HG02610 (cell line): ENCODE measurements around the gene ZFAND3.

Source experiments
- ATAC-seq: cut with Tn5 transposase; IDR thresholded peaks from one replicate; pipeline ENCODE4 v1.9.1; 2021; ENCODE audit warnings: mild to moderate bottlenecking, moderate library complexity; ENCODE audit not compliant: unreplicated experiment

ZFAND3 gene

DNA sequence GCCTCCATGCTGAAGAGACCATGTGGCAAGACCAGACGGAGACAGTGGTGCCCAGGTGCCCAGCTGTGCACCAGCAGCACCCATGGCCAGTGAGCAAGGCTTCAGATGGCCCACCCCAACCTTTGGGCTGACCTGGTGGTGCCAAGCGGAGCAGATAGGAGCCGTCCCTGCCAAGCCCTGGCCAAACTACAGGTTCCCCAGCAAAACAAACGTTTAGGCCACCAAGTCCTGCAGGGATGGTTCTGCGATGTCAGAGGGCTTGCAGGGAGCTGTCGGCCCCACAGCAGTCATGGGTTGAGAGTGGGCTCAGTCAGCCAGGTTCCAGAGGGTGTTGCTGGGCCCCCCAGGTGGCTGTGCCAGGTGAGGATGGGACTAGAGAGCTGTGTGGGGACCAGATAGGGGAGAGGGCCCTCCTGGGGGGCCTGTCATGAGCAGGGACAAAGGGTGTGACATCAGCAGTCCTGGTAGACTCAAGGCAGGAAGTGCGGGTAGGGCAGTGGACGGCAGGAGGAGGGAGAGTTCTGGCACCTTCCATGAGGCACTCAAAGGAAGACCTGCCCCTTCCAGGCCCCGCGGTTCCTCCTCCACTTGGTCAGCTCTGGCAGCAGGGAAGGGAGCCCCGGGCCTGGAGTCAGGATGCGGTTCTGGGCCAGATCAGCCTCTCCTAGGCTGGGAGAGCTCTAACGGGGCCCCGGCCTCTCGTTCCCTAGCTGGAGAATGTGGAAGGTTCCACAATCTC, 342.4 kb downstream of the ZFAND3 start:
- ATAC-seq, result no peak

DNA sequence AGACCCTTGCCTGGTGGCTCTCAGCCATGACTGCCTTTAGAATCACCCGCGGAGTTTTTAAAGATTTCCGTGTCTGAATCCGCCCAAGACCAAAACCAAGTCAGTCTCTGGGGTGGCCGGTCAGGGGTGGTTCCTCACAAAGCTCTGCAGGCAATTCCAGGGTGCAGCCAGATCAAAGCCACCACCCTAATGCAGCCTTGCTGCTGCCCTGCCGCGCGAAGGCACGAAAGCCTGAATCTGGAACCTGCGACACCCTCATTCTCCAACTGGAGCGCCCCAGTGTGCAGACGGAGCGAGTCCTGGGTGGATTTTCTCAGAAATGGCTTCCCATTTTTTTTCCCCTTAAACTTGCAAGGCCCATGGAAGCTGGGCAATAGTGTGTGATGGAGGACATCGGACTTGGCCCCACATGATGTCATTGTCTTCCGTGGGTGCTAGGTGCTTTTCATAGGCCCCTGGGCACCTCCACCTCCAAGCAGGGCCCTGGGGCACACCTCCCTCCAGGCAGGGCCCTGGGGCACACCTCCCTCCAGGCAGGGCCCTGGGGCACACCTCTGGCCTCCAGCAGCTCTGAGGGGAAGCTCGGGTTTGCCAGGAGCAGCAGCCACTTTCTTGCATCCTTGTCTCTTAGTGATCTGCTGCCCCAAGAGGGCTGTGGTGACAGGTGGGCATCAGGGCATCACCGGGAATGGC, 343.1 kb downstream of the ZFAND3 start:
- ATAC-seq, result no peak

DNA sequence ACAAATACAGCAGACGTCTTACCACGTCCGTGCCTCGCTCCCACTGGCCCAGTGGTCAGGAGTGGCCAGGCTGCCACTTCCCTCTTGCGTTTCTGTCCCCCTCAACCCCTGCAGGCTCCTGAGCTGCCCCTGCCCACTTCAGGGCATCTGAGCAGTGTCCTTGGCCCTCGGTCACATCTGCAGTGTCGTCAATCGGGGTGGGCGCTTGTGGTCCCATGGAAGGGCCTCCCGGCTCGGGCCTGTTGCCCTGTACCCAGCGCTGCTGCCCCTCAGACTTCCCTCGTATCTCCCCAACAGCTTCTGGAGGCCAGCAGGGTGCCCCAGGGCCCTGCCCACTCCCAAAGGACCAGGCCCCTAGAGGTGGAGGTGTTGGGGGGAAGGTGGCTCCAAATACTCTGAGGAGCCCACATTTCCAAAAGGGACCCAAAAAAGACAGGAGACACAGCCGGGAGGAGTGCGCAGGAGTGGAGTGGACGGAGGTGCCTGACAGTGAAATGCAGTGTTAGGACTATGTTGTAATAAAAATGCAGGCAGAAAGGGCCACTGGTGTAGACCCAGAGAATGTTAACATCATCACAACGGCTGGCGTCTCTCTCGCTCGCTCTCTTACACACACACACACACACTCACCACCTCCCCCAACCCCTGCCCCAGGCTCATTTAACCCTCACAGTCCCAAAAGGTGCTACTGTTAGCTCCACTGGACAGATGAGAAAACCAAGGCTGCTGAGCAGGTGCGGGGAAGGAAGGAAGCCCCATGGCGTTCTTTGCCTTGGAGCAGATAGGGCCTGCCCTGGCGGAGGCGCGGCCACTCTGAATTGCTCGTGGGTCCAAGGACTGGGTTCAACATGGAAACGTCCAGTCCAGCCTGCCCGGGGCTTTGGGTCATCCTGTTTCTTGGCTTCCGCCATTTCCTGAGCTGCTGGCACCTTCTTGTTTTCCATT, 343.9 kb downstream of the ZFAND3 start:
- no peak for ATAC-seq

DNA sequence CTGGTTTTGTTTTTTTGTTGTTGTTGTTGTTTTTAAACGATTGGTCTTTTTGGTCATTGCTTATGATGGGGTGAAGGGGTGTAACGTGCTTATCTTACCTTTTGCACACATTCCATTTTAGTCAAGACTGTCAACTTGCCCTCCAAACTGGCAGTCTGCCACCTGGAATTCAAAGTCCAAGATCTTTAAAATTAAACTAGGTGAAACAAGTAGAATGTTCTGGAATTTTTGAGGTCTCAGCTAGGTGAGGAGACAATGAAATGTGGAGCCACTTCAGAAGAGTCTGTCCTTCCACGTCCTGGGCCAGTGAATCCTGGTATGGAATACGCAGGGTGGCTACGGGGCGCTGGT, 344.6 kb downstream of the ZFAND3 start:
- no peak for ATAC-seq

DNA sequence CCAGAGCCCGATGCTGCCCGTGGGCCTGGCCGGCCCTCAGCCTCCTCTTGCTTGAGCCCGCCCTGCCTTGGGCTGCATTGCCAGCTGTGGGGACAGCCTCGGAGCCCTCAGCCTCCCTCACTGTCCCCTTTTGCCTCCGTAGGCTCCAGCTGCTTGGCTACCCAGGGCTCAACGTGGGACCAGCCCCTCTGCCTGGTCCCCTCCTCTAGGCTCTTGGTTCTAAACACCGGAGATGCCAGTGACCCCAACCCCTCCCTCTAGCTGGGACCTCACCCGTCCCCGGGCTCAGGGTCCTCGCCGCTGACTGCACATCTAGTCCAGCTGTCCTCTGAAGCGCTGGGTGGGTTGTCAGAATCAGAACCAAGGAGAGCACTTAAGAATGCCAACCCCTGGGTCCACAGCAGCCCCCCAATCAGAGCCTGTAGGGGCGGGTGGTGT, 345.2 kb downstream of the ZFAND3 start:
- ATAC-seq, result no peak

DNA sequence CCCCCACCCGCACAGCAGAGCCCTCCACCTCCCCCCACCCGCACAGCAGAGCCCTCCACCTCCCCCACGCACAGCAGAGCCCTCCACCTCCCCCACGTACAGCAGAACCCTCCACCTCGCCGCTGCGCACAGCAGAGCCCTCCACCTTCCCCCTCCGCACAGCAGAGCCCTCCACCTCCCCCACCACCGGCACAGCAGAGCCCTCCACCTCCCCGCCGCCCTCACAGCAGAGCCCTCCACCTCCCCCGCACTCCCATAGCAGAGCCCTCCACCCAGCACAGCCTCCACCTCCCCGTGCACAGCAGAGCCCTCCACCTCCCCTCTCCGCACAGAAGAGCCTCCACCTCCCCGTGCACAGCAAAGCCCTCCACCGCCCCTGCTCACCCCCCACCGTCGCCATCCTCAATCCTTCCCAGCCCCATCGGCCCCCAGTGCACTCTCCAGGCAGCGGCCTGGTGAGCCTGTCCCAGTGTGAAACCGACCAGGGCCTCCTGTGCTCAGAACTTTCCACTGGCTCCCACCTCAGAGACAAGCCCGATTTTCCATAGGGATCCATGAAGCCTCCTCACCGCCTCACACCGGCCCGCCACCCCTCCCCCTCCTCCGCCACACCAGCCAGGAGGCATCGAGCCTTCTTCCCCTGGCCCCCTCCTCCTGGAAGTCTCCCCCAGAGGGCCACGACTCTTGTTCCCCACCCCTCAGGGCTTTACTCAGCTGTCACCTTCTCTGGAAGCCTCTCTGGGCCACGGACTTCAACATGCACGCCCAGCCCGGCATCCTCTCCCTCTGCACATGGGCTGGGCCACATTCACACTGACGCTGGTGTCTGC, 347.1 kb downstream of the ZFAND3 start:
- ATAC-seq, result no peak

DNA sequence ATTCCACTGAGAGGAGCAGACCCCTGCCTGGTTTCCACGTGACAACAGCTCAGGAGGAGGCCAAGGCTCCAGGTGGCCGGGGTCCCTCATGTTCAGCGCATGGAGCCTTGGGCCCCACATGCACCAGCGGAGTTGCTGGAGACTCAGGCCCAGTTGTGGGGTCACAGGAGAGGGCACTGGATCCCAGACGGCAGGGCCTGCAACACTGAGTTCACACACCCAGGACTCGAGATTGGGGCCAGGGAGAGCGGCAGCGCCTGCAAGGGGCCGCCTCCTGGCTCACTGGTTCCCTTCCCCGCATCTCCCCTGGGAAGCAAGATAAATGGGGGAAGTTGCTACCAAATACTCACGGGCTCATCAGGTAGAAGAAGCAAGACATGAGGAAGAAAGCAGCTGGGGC, 348.1 kb downstream of the ZFAND3 start:
- no peak for ATAC-seq

DNA sequence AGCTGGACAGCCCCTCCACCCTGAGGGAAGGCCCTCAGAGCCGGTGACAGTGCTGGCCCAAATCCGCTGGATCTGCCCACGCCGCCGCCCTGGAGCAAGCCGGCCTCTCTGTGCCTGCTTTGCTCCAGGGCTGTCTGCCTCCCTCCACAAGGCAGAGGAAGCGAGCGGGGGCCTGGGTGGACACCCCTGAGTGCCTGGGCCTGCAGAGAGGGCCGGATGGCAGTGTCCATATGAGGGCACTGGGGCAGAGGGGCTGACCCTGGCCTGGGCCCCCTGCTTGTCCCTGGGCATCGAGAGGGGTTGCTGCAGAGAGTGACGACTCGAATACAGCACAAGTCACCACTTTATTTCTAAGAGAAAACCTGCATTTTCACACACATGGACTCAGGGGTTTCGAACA, 348.6 kb downstream of the ZFAND3 start:
- ATAC-seq, result no peak

DNA sequence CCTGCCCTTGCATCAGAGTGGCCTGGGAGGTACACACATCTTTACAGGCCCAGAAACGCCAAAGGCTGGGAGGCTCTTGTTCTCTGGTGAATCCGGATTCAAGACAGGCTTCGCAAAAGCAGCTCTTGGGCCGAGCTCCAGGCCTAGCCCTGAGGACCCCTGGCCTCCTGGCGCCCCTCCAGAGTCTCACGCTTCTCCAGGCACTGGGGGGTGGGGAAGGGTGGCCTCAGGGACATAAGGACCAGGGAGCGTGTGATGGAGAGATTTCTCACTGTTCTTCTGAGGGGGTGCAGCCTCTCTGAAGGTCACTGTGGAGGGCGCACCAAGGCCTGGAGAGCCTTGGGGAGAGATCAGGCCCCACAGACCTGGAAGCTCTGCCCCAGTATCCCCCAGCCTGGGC, 349.2 kb downstream of the ZFAND3 start:
- ATAC-seq, result no peak

DNA sequence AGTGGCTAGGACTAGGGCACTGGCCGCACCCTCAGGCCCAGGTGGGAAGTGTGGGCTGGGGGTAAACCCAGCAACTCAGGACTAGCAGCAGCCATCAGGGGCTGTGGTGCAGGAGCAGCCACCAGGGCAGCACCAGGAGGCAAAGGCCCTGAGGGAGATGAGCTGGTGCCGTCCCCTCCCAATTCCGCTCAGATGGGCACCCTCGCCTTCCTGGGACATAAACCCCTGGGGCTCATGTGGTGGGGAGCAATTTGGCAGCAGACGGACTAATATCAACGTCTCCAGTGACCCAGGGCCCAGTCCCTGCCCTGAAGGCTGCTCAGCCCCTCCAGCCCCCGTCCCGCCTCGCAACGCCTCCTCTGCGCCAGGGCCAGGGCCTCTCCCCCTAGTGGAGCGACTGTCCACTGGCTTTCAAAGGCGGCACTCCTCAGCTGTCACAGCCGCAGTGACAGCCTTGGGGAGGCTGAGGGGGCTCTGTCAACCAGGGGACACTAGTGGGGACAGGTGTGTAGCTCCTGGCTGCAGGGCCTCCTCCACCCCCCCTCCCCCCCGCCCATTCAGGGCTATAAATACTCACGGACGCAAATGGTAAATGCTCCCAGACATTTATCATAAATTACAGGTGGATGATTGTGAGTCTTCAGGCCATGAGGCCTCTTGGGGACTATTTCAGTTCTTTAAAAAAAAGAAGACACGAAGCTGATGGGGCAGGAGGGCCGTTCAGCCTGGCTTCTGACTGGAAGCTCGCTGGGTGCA, 349.9 kb downstream of the ZFAND3 start:
- ATAC-seq, result no peak

DNA sequence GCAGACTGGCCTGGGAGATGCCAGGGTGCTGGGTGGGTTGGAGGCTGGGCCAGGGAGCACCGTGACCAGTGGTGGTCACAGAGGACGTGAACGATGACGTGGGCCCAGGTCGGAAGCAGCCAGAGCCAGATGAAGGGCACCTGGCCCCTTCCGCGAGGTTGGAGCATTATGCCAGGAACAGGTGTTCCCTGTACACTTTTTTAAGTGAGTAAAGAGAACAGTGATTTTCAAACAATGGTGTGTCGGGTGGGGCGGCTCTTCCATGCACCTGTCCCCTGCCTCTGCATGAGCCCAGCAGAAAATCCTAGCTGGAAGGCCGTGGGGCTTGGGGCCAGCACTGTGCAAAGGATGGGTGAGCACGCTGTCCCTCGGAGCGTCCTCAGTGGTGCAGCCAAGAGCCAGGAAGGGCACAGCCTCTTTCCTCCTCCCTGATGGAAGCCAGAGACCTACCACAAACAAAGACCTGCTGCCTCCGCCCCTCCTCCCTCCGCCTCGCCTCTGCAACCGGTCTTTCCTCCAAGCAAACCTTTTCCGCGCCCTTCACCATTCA, 350.5 kb downstream of the ZFAND3 start:
- no peak for ATAC-seq

DNA sequence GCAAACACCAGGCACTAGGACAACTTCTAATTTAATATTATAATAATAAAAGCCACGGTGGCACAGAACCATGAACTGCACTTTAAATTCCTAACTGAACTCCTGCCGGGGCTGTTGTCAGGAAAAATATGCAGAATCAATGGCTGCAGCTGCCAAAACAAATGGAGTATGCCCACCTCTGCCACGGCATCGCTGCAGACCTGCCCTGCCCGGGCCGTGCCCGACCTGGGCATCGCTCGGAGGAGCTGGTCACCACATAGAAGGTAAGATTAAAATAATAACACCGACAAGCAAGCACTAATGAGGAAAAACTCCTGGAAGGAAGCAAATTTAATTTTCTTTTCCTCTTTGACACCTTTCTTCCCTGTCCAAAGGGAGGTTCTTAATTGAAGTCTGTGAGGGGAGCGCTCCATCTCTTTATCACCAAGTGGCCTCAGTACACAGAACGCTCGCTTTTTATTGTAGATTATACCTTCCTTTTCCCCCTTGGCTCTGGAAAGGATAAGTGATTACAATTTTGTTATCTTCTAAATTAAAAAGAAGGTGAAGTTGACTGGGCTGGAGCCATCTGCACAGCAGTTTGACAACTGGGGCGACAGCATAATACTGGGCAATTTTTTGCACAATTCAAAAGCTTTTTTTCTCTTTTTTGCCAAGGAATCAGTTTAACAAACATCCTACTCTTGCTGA, 351.3 kb downstream of the ZFAND3 start:
- ATAC-seq, result no peak

DNA sequence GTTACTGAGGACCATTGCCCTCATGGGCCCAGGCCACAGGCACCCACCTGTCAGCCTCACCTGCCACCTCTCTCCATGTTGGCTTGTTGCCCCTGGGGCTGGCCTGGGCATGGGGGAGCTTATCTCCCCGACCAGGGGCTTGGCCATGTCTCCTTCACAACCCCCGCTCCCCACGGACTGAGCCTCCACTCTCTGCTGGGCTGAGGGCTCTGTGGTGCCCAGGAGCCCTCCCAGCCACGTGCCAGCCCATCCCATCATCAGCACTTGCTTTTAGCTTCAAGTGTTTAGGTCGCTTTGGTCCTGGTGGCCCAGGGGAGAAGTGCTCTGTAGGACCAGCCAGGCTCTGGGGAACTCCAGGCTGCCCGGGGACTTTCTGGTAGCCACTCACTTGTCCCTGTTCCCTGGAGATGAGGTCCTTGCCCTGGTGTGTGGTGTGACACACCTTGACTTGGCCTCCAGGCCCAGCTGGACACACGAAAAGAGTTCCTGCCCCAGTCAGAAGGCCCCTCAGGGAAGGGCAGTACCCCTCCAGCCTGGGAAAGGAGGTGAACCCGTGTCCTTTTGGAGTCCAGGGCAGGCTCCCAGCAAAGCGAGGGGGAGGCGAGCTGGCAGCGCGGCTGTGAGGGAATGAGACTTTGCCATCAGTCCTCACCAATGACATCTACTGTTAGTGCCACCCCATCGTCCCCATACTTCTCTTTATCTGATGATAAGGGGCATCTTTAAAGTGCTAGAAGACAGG, 352.6 kb downstream of the ZFAND3 start:
- ATAC-seq, result no peak

DNA sequence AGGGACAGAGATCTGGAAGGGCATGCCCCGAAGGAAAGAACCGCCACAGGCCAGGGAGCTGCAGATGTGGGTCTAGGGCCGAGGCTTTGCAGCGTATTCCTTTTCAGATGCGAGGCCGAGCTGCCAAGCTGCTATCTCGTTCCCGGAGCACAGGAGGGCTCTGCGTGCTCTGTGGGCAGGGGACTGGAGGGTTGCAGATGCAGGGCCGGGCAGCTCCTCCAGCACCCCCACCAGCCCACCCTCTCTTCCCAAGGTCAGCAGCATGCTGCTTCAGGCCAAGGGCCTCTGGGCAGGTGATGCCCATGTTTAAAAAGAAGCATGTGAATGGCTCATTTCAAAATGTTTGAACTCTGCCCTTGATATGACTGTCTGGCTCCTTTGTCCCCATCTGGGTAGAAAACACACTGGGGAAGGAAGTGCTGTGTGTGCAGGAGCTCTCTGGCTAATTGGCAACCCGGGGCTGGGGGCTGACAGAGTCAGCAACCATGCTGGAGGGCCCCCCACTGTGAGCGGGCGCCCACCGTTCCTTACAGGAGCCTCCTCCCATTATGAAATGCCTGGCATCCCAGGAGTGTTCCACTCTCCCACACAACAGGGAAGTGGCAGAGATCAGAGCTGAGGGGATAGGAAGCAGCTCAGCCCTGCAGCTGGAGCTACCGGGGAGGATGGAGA, 353.3 kb downstream of the ZFAND3 start:
- ATAC-seq, result no peak

DNA sequence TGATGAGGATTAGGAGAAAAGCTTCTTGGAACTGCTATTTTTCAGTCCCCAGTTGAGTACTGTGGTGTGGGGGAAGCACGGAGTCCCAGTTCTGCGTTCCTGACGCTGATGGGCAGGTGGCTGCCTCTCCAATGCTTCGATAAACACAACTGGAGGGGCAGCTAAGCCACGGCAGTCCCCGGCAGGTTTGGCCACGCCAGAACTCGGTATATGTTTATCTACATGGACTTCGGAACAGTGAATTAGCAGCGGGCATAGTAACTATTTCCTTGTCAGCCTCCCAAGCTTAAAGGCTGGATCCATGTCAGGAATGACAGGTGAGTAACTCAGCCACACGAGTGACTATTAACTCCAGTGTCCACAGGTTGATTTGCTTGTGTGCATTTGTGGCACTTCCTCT, 354.4 kb downstream of the ZFAND3 start:
- no peak for ATAC-seq

DNA sequence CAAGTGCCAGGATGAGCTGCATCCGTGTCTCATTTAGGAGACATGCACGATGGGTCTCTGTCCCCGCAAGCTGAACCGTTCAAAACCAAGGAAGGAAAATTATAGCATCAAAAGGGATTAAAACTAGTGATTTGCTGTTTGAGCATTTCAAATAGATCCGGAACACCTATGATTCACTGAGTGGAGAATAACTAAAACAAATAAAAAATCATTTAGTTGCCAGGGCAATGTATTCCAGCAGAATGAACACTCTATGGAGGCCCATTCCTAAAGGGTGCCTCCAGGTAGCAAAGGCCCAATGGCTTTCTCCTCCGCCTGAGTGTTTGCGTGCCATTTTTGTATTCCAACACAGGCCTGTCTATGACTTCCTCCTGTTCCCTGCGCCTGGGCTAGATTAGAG, 354.8 kb downstream of the ZFAND3 start:
- no peak for ATAC-seq

DNA sequence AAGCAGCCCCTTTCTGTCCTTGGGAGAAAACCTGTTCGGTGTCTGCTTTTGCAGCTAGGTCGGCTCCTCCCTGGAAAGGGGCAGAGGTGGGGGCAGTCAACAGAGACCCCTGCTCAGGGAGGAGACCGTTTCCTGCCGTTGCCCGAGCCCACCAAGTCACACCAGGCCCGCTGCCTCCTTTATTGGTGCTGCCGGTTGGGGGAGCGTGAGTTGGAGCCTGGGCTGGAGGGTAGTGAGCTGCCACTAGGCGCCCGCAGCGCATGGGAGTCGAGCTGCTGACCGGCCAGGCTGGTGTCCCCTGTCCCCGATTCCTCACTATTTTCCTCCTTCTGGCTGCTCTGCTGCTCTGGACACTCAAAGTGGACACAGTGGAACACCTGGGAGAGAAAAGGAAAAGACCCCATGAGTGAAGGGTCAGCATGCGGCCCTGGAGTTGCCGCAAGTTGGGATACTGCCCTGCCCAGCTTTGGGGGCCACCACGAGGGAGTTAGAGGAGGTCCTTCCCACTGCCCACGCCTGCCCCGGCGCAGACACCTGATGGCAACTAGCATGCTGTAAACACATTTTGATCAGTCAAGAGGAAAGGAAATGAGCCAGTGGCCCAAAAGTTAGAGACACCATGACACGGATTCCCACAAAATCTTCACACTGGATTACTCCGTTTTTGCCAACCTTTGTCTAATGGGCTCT, 355.4 kb downstream of the ZFAND3 start:
- ATAC-seq, result no peak
